Neuronal stem cell (in vitro differentiated cells): ENCODE measurements around the gene CCDC197.

Experiments
- DNase-seq: peaks from one replicate; pipeline ENCODE4 v3.0.0-alpha.2; 2013; ENCODE audit warnings: low spot score
- H2AFZ ChIP-seq: one replicate; pipeline ENCODE4 v1.6.1; 2013; ENCODE audit warnings: mild to moderate bottlenecking, low read length, inconsistent platforms
- H2AK5ac ChIP-seq: 2 replicates; pipeline ENCODE4 v1.6.1; 2013; ENCODE audit warnings: low read depth, mild to moderate bottlenecking, inconsistent platforms, low read length, moderate library complexity, mixed read lengths
- H2BK120ac ChIP-seq: 2 replicates; pipeline ENCODE4 v1.6.1; 2013; ENCODE audit warnings: low read depth, mild to moderate bottlenecking, inconsistent platforms, low read length, moderate library complexity, mixed read lengths
- H2BK12ac ChIP-seq: one replicate; pipeline ENCODE4 v1.6.1; 2013; ENCODE audit warnings: low read length, inconsistent platforms
- H2BK15ac ChIP-seq: 2 replicates; pipeline ENCODE4 v1.6.1; 2013; ENCODE audit warnings: mild to moderate bottlenecking, low read length, inconsistent platforms, mixed read lengths
- H2BK5ac ChIP-seq: one replicate; pipeline ENCODE4 v1.6.1; 2013; ENCODE audit warnings: inconsistent platforms, mild to moderate bottlenecking, low read length, moderate library complexity
- H3K14ac ChIP-seq: one replicate; pipeline ENCODE4 v1.6.1; 2013; ENCODE audit warnings: low read length, inconsistent platforms
- H3K18ac ChIP-seq: 2 replicates; pipeline ENCODE4 v1.6.1; 2013; ENCODE audit warnings: low read length, inconsistent platforms
- H3K23ac ChIP-seq: 2 replicates; pipeline ENCODE4 v1.6.1; 2013; ENCODE audit warnings: low read depth, mild to moderate bottlenecking, mixed read lengths, low read length, inconsistent platforms; ENCODE audit not compliant: poor library complexity
- H3K27ac ChIP-seq: replicated peaks from 3 replicates; pipeline ENCODE4 v1.5.1; 2013; ENCODE audit warnings: low read length, inconsistent platforms
- H3K27me3 ChIP-seq, 3 experiments: 2 replicates each; pipeline ENCODE4 v1.6.1; 2013; ENCODE audit warnings: low read length in 3 of 3, mild to moderate bottlenecking in 2 of 3, inconsistent platforms in 1 of 3, low read depth in 1 of 3, mixed read lengths in 1 of 3, moderate library complexity in 1 of 3; ENCODE audit not compliant: control insufficient read depth in 3 of 3, insufficient read depth in 3 of 3
- H3K36me3 ChIP-seq, 2 donors: replicated peaks in 1 of 2; 2 replicates each; pipeline ENCODE4 v1.6.1; 2013; ENCODE audit warnings: low read length in 2 of 2; ENCODE audit not compliant: control insufficient read depth in 2 of 2, insufficient read depth in 2 of 2
- H3K4ac ChIP-seq: 2 replicates; pipeline ENCODE4 v1.6.1; 2013; ENCODE audit warnings: inconsistent platforms, mild to moderate bottlenecking, low read length, moderate library complexity
- H3K4me1 ChIP-seq, 2 donors: 1 replicate in 1 of 2; 2 replicates in 1 of 2; pipeline ENCODE4 v1.6.1; 2013; ENCODE audit warnings: low read length in 2 of 2, low read depth in 1 of 2; ENCODE audit not compliant: control insufficient read depth in 2 of 2, insufficient read depth in 1 of 2
- H3K4me2 ChIP-seq: one replicate; pipeline ENCODE4 v1.6.1; 2013; ENCODE audit warnings: mild to moderate bottlenecking, low read length, inconsistent platforms; ENCODE audit not compliant: insufficient read depth, poor library complexity, severe bottlenecking
- H3K4me3 ChIP-seq, 2 donors: 2 replicates each; pipeline ENCODE4 v1.5.1; 2013; ENCODE audit warnings: low read length in 2 of 2, mild to moderate bottlenecking in 2 of 2, inconsistent platforms in 1 of 2, moderate library complexity in 1 of 2
- H3K79me1 ChIP-seq: one replicate; pipeline ENCODE4 v1.6.1; 2013; ENCODE audit warnings: low read depth, mild to moderate bottlenecking, inconsistent platforms, low read length, moderate library complexity
- H3K9ac ChIP-seq: one replicate; pipeline ENCODE4 v1.6.1; 2013; ENCODE audit warnings: mild to moderate bottlenecking, low read depth, low read length, inconsistent platforms; ENCODE audit not compliant: poor library complexity
- H3K9me3 ChIP-seq, 2 donors: replicated peaks in 1 of 2; 2 replicates each; pipeline versions ENCODE3 to v1.6.1; 2013; ENCODE audit warnings: low read length in 2 of 2, mild to moderate bottlenecking in 2 of 2, inconsistent platforms in 1 of 2, low read depth in 1 of 2, mixed read lengths in 1 of 2, moderate library complexity in 1 of 2; ENCODE audit not compliant: control insufficient read depth in 2 of 2, insufficient read depth in 1 of 2
- H4K8ac ChIP-seq: one replicate; pipeline ENCODE4 v1.6.1; 2013; ENCODE audit warnings: low read depth, mild to moderate bottlenecking, inconsistent platforms, low read length, moderate library complexity
- H4K91ac ChIP-seq: one replicate; pipeline ENCODE4 v1.6.1; 2013; ENCODE audit warnings: low read length, low read depth, mild to moderate bottlenecking, inconsistent platforms; ENCODE audit not compliant: poor library complexity
- WGBS, 2 donors: extraction: QIAGEN DNeasy Blood & Tissue Kit; methylation state at CpG; one replicate each; pipeline ENCODE4 v1.1.7; 2013; ENCODE audit warnings: missing lambda C conversion rate in 2 of 2, mixed read lengths in 1 of 2; ENCODE audit not compliant: insufficient read length in 2 of 2, insufficient replicate concordance in 1 of 2; ENCODE audit errors: extremely low coverage in 2 of 2; 5-methylcytosine and 5-hydroxymethylcytosine counted together

Gene CCDC197

DNA sequence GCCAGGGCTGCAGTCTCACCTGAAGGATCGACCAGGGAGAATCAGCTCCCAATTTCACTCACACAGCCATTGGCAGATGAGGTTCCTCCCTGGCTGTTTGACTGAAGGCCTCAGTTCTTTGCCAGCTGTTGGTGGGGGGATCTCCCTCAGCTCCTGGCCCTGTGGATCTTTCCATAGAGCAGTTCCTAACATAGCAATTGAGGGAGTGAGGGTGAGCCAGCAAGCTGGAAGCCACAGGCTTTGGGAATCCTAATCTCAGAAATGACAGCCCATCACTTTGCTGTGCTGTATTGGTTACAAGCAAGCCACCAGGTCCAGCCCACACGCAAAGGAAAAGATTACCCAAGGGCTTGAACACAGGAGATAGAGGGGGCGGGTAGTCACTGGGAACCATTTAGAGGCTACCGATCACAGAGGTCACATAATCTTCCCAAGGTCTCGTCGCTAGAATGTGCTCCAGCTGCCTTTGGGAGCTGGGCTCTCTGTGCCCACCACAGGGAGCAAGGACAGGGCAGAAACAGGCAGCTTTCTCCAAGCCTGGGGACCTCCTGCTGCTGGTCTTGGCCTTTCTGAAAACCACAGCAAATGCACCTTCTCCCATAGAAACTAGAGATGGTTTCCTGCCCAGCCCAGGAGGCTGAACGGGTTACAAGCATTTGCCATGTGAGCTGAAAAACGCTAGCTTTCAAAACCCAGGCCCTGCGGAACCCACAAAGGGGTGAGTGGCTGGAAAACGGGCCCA, 24.5 kb downstream of the CCDC197 start:
- H4K91ac ChIP-seq, result no peak overlapping the region
- H3K4me1 ChIP-seq, result peaks cover 14 to 28% of the 10 kb centered on the region in 2 donors
- WGBS, 2 donors, result no CpG with 5 or more reads among the region's 10 CpGs
- H3K4me2 ChIP-seq, result no peak overlapping the region
- no peak overlapping the region for H2BK5ac ChIP-seq
- no peak overlapping the region for H3K14ac ChIP-seq
- no peak overlapping the region for H2BK120ac ChIP-seq
- no peak overlapping the region for H2BK12ac ChIP-seq
- H3K4ac ChIP-seq, result no peak overlapping the region
- H3K79me1 ChIP-seq, result no peaks in the 10 kb centered on the region
- H3K27me3 ChIP-seq, result peaks cover 0 to 11% (median 2%) of the 10 kb centered on the region in 3 experiments
- H3K4me3 ChIP-seq, result no peak overlapping the region
- no peak for DNase-seq
- peak overlapping the region; percentile 11 for H2AK5ac ChIP-seq
- H3K18ac ChIP-seq, result peak overlapping the region; percentile 66
- no peak overlapping the region for H2BK15ac ChIP-seq
- no peak overlapping the region for H3K23ac ChIP-seq
- no peaks in the 10 kb centered on the region for H3K9me3 ChIP-seq
- peak overlapping the region; percentile 6 for H3K27ac ChIP-seq
- H4K8ac ChIP-seq, result no peak overlapping the region
- no peak overlapping the region for H3K9ac ChIP-seq
- no peaks in the 10 kb centered on the region for H3K36me3 ChIP-seq
- H2AFZ ChIP-seq, result peak overlapping the region; percentile 82

DNA sequence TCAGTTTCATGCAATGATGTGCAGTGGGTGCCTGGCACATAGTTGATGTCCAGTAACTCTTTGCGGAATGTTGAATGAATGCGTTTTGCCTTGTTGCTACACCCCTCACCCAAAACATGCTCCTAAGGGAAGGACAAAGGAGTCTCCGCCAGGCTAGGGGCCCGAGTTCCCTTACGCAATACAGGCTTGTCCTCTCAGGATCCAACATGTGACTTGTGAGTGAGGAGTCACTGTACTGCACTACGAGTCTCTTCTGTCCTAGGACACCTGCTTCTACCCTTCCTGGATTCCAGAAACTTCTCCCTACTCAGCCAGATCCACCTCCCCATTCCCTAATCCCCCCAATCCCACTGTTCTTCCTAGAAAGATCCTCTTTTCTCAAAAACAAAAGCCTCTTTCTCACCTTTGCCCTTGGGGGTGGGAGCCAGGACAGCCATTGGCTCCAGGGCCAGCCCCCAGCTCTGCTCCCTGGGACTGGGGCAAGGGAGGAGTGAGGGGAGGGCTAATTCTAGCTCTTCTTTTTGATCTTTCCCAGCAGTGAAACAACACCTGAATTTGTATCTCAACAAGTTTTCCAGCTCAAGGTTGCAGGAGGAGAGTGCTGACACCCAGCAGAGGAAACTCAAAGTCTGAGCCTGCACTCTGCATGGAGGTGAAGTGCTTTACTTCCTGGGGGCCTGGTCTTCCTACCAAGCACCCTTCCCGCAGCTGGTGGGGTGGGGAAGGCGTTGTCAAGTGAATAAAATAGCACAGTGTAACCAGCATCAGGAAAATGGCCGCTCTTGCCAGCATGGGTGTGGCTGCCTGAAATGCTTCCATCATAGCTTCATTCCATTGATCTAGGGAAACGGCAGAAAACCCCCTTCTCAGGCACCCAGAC, 25.7 kb downstream of the CCDC197 start:
- Histone ChIP-seq H4K8ac (no peak overlapping the region), H2BK15ac (no peak overlapping the region), H3K14ac (no peak overlapping the region), H3K79me1 (no peaks in the 10 kb centered on the region), H2BK5ac (no peak overlapping the region), H3K4me2 (no peak overlapping the region), H3K4me3 (peak overlapping the region in 1 of 2 donors; percentile 22), H3K18ac (peak overlapping the region; percentile 38), H3K4me1 (peaks cover 16 to 30% of the 10 kb centered on the region in 2 donors), H3K27ac (peak overlapping the region; percentile 65), H2AK5ac (peak overlapping the region; percentile 11), H3K9ac (no peak overlapping the region), H2AFZ (peak overlapping the region; percentile 90), H3K9me3 (no peaks in the 10 kb centered on the region), H3K23ac (no peak overlapping the region), H4K91ac (no peak overlapping the region), H2BK120ac (no peak overlapping the region), H3K4ac (no peak overlapping the region), H3K27me3 (peaks cover 0 to 2% (median 0%) of the 10 kb centered on the region in 3 experiments), H2BK12ac (no peak overlapping the region), H3K36me3 (no peaks in the 10 kb centered on the region)
- no CpG with 5 or more reads among the region's 10 CpGs for WGBS, 2 donors
- no peak for DNase-seq

DNA sequence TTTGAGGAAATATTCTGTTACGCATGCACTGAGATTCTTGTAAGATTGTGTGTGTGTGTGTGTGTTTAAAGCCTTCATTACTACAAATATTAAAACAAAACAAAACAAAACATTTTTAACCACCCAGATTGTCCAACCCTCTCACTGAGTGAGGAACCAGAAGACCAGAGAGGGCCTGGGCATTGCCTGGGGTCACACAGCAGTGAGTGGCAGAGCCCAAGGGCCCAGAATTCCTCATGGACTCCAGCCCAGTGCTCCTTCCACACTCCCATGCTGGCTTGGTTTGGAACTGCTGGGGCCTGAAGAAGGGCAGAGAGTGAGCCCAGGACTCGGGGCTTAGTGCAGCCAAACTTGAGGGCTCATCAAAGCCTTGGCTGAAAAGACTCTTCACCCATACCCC, 27.4 kb downstream of the CCDC197 start:
- H3K27ac ChIP-seq, result no peak overlapping the region
- WGBS, 2 donors, result no CpG with 5 or more reads among the region's 2 CpGs
- no peak overlapping the region for H2BK120ac ChIP-seq
- H3K4me1 ChIP-seq, result peaks cover 16 to 31% of the 10 kb centered on the region in 2 donors
- H2BK12ac ChIP-seq, result no peak overlapping the region
- no peak overlapping the region for H3K14ac ChIP-seq
- H3K4me3 ChIP-seq, result peak overlapping the region in 1 of 2 donors; percentile 18
- H2BK5ac ChIP-seq, result no peak overlapping the region
- H3K18ac ChIP-seq, result no peak overlapping the region
- H3K9ac ChIP-seq, result no peak overlapping the region
- DNase-seq, result no peak
- peak overlapping the region; percentile 4 for H2AK5ac ChIP-seq
- no peaks in the 10 kb centered on the region for H3K36me3 ChIP-seq
- no peak overlapping the region for H3K23ac ChIP-seq
- H4K8ac ChIP-seq, result no peak overlapping the region
- H2AFZ ChIP-seq, result no peak overlapping the region
- H3K27me3 ChIP-seq, result no peaks in the 10 kb centered on the region
- H2BK15ac ChIP-seq, result no peak overlapping the region
- no peaks in the 10 kb centered on the region for H3K79me1 ChIP-seq
- H3K4me2 ChIP-seq, result no peak overlapping the region
- no peaks in the 10 kb centered on the region for H3K9me3 ChIP-seq
- H3K4ac ChIP-seq, result no peak overlapping the region
- no peak overlapping the region for H4K91ac ChIP-seq

DNA sequence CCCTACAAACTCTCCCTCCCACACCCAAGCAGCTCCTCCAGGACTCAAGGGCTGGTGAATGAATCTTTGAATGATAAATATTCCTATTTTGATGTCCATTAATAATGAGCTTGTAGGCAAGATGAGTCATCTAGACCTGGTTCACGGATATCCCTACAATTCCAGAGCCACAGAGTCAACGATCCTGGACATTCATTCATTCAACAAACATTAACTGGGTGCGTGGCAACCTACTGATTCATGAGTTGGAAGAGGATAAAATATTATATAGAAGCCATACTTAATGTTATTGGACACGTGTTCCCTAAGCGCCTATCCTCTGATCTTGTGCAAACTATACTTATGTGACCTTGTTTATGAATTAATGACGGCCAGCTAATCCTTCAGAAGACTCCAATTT, 28.6 kb downstream of the CCDC197 start:
- Histone ChIP-seq H3K4me3 (peak overlapping the region in 1 of 2 donors; percentile 55), H3K23ac (no peak overlapping the region), H3K36me3 (no peaks in the 10 kb centered on the region)

More for the DNA sequence above, 28.6 kb downstream of the CCDC197 start:
- H2BK15ac ChIP-seq, result no peak overlapping the region
- no peaks in the 10 kb centered on the region for H3K27me3 ChIP-seq
- no peak overlapping the region for H2BK12ac ChIP-seq
- H4K91ac ChIP-seq, result no peak overlapping the region
- peak overlapping the region; percentile 98 for H2AFZ ChIP-seq
- peaks cover 16 to 29% of the 10 kb centered on the region in 2 donors for H3K4me1 ChIP-seq
- no peak overlapping the region for H2BK120ac ChIP-seq
- WGBS, 2 donors, result no CpG with 5 or more reads among the region's 6 CpGs
- H3K4ac ChIP-seq, result no peak overlapping the region
- no peak overlapping the region for H3K9ac ChIP-seq
- H4K8ac ChIP-seq, result no peak overlapping the region
- DNase-seq, result no peak
- no peaks in the 10 kb centered on the region for H3K79me1 ChIP-seq
- no peak overlapping the region for H3K4me2 ChIP-seq
- H3K9me3 ChIP-seq, result no peaks in the 10 kb centered on the region
- no peak overlapping the region for H2BK5ac ChIP-seq
- H2AK5ac ChIP-seq, result no peak overlapping the region
- no peak overlapping the region for H3K18ac ChIP-seq
- H3K14ac ChIP-seq, result no peak overlapping the region
- H3K27ac ChIP-seq, result no peak overlapping the region
